ENCODE measurements around the gene CRIP1. TPM values are rescaled to one million over a fixed set of nuclear protein-coding genes. Genes with fewer than 3 reads are reported as not detected.

Gene CRIP1
- total and polyA plus RNA-seq, 2 experiments from 2014 or later, result 0.80 to 8.4 TPM

DNA sequence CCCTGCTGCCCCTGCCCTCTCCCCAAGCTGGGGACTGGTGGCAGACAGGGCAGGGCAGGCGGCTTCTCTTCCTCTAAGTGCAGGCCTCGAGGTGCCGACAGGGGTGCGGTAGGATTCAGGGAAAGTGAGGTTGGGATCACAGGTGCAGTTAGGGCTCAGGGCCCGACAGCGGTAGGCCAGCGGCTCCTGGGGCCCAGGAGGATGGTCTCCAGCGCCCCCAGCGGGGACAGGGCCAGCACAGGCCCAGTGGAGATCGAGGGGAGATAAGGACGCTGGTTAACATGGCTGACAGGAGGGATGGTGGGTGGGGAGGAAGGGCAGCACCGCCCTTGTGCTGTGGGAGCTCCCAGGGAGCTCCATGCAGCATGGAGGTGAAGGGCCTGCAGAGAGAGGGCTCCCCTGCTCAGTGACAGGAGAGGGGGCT is 935 bp upstream of the CRIP1 start (continued):
- TF ChIP-seq, protein P1, sequence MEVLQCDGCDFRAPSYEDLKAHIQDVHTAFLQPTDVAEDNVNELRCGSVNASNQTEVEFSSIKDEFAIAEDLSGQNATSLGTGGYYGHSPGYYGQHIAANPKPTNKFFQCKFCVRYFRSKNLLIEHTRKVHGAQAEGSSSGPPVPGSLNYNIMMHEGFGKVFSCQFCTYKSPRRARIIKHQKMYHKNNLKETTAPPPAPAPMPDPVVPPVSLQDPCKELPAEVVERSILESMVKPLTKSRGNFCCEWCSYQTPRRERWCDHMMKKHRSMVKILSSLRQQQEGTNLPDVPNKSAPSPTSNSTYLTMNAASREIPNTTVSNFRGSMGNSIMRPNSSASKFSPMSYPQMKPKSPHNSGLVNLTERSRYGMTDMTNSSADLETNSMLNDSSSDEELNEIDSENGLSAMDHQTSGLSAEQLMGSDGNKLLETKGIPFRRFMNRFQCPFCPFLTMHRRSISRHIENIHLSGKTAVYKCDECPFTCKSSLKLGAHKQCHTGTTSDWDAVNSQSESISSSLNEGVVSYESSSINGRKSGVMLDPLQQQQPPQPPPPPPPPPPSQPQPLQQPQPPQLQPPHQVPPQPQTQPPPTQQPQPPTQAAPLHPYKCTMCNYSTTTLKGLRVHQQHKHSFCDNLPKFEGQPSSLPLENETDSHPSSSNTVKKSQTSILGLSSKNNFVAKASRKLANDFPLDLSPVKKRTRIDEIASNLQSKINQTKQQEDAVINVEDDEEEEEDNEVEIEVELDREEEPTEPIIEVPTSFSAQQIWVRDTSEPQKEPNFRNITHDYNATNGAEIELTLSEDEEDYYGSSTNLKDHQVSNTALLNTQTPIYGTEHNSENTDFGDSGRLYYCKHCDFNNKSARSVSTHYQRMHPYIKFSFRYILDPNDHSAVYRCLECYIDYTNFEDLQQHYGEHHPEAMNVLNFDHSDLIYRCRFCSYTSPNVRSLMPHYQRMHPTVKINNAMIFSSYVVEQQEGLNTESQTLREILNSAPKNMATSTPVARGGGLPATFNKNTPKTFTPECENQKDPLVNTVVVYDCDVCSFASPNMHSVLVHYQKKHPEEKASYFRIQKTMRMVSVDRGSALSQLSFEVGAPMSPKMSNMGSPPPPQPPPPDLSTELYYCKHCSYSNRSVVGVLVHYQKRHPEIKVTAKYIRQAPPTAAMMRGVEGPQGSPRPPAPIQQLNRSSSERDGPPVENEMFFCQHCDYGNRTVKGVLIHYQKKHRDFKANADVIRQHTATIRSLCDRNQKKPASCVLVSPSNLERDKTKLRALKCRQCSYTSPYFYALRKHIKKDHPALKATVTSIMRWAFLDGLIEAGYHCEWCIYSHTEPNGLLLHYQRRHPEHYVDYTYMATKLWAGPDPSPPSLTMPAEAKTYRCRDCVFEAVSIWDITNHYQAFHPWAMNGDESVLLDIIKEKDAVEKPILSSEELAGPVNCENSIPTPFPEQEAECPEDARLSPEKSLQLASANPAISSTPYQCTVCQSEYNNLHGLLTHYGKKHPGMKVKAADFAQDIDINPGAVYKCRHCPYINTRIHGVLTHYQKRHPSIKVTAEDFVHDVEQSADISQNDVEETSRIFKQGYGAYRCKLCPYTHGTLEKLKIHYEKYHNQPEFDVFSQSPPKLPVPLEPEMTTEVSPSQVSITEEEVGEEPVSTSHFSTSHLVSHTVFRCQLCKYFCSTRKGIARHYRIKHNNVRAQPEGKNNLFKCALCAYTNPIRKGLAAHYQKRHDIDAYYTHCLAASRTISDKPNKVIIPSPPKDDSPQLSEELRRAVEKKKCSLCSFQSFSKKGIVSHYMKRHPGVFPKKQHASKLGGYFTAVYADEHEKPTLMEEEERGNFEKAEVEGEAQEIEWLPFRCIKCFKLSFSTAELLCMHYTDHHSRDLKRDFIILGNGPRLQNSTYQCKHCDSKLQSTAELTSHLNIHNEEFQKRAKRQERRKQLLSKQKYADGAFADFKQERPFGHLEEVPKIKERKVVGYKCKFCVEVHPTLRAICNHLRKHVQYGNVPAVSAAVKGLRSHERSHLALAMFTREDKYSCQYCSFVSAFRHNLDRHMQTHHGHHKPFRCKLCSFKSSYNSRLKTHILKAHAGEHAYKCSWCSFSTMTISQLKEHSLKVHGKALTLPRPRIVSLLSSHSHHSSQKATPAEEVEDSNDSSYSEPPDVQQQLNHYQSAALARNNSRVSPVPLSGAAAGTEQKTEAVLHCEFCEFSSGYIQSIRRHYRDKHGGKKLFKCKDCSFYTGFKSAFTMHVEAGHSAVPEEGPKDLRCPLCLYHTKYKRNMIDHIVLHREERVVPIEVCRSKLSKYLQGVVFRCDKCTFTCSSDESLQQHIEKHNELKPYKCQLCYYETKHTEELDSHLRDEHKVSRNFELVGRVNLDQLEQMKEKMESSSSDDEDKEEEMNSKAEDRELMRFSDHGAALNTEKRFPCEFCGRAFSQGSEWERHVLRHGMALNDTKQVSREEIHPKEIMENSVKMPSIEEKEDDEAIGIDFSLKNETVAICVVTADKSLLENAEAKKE (CRISPR knock-in tag; IDR thresholded peaks at IDR 0.05), result no peak
- TF ChIP-seq STAT1 (IDR thresholded peaks at IDR 0.05; ENCODE audit: unreplicated experiment), result no peak
- TF ChIP-seq, protein P2, sequence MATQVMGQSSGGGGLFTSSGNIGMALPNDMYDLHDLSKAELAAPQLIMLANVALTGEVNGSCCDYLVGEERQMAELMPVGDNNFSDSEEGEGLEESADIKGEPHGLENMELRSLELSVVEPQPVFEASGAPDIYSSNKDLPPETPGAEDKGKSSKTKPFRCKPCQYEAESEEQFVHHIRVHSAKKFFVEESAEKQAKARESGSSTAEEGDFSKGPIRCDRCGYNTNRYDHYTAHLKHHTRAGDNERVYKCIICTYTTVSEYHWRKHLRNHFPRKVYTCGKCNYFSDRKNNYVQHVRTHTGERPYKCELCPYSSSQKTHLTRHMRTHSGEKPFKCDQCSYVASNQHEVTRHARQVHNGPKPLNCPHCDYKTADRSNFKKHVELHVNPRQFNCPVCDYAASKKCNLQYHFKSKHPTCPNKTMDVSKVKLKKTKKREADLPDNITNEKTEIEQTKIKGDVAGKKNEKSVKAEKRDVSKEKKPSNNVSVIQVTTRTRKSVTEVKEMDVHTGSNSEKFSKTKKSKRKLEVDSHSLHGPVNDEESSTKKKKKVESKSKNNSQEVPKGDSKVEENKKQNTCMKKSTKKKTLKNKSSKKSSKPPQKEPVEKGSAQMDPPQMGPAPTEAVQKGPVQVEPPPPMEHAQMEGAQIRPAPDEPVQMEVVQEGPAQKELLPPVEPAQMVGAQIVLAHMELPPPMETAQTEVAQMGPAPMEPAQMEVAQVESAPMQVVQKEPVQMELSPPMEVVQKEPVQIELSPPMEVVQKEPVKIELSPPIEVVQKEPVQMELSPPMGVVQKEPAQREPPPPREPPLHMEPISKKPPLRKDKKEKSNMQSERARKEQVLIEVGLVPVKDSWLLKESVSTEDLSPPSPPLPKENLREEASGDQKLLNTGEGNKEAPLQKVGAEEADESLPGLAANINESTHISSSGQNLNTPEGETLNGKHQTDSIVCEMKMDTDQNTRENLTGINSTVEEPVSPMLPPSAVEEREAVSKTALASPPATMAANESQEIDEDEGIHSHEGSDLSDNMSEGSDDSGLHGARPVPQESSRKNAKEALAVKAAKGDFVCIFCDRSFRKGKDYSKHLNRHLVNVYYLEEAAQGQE (IDR thresholded peaks at IDR 0.05; ENCODE audit: unreplicated experiment), result no peak
- TF ChIP-seq EZH2 (IDR thresholded peaks at IDR 0.05; ENCODE audit: low read depth, unreplicated experiment), result peak; percentile 55
- TF ChIP-seq POLR2AphosphoS5 (IDR thresholded peaks at IDR 0.05; ENCODE audit: low read depth), result no peak
- no peak for TF ChIP-seq NANOG (IDR thresholded peaks at IDR 0.05; ENCODE audit: borderline replicate concordance)
- no peak for TF ChIP-seq CREB1 (CRISPR knock-in tag; IDR thresholded peaks at IDR 0.05; ENCODE audit: low read depth)
- TF ChIP-seq ZNF114 (CRISPR knock-in tag; IDR thresholded peaks at IDR 0.05), result no peak
- no peak for TF ChIP-seq JUNB (IDR thresholded peaks at IDR 0.05; ENCODE audit: unreplicated experiment)
- no peak for TF ChIP-seq EZH2phosphoT487 (IDR thresholded peaks at IDR 0.05; ENCODE audit: unreplicated experiment)
- TF ChIP-seq ZNF331 (CRISPR knock-in tag; IDR thresholded peaks at IDR 0.05; ENCODE audit: low read depth), result no peak
- TF ChIP-seq, protein P3, sequence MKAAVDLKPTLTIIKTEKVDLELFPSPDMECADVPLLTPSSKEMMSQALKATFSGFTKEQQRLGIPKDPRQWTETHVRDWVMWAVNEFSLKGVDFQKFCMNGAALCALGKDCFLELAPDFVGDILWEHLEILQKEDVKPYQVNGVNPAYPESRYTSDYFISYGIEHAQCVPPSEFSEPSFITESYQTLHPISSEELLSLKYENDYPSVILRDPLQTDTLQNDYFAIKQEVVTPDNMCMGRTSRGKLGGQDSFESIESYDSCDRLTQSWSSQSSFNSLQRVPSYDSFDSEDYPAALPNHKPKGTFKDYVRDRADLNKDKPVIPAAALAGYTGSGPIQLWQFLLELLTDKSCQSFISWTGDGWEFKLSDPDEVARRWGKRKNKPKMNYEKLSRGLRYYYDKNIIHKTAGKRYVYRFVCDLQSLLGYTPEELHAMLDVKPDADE (IDR thresholded peaks at IDR 0.05), result no peak

Measured in GM23338 (cell line).